IMR-90 (cell line): ENCODE results near the gene PAX3. TPM values are rescaled to one million over a fixed set of nuclear protein-coding genes. Genes with fewer than 3 reads are reported as not detected.

Experiments used
- ATAC-seq: fragments of 200-7000 bp; cut with Tn5 transposase; 2 replicates; pipeline ENCODE4 v1.9.1; 2020; ENCODE audit warnings: low read depth, mild to moderate bottlenecking, moderate library complexity
- BruUV-seq: library from RNA; stranded (reverse); fragments of 400-500 nt; replicated peaks from 2 replicates; lab custom pipeline; 2021; lab: Mats Ljungman, UMichigan
- CTCF ChIA-PET: fragments of 300-600 bp; formaldehyde crosslinking; extraction: SDS; loops from one replicate; lab custom pipeline; 2021; ENCODE audit warnings: antibody characterized with exemption; lab: Yijun Ruan, JAX
- POLR2A ChIA-PET: fragments of 300-600 bp; sonication (Branson Sonifier 250); formaldehyde crosslinking; loops from one replicate; lab custom pipeline; 2022; ENCODE audit warnings: antibody characterized with exemption; ENCODE audit not compliant: unreplicated experiment; lab: Charles Lee
- DNase-seq: peaks from one replicate; pipeline ENCODE4 v3.0.0; 2013
- H2AFZ ChIP-seq: replicated peaks from 2 replicates; pipeline ENCODE3; 2013; ENCODE audit warnings: low read length, mild to moderate bottlenecking; ENCODE audit not compliant: poor library complexity
- H2AK5ac ChIP-seq: 2 replicates; pipeline ENCODE4 v1.6.1; 2013; ENCODE audit warnings: low read depth, low read length, inconsistent platforms
- H2AK9ac ChIP-seq: replicated peaks from 2 replicates; pipeline ENCODE3; 2013; ENCODE audit warnings: mild to moderate bottlenecking, low read depth, low read length, moderate library complexity; ENCODE audit not compliant: poor library complexity
- H2BK120ac ChIP-seq: 2 replicates; pipeline ENCODE4 v1.6.1; 2013; ENCODE audit warnings: low read depth, low read length, inconsistent platforms
- H2BK15ac ChIP-seq: 3 replicates; pipeline ENCODE4 v1.6.1; 2013; ENCODE audit warnings: low read depth, low read length, inconsistent platforms
- H2BK20ac ChIP-seq: 2 replicates; pipeline ENCODE4 v1.6.1; 2013; ENCODE audit warnings: low read depth, mild to moderate bottlenecking, inconsistent platforms, low read length, moderate library complexity
- H2BK5ac ChIP-seq: 2 replicates; pipeline ENCODE4 v1.6.1; 2013; ENCODE audit warnings: mild to moderate bottlenecking, low read depth, low read length, inconsistent platforms; ENCODE audit not compliant: poor library complexity, severe bottlenecking
- H3K14ac ChIP-seq: replicated peaks from 2 replicates; pipeline ENCODE4 v1.6.1; 2013; ENCODE audit warnings: low read depth, low read length, inconsistent platforms
- H3K18ac ChIP-seq: 2 replicates; pipeline ENCODE4 v1.6.1; 2013; ENCODE audit warnings: low read depth, low read length, control low read depth
- H3K23ac ChIP-seq: 2 replicates; pipeline ENCODE4 v1.6.1; 2013; ENCODE audit warnings: low read depth, low read length, inconsistent platforms
- H3K27ac ChIP-seq: 2 replicates; pipeline ENCODE4 v1.5.1; 2013; ENCODE audit warnings: mild to moderate bottlenecking, control low read depth, low read length; ENCODE audit not compliant: insufficient read depth
- H3K27me3 ChIP-seq: 2 replicates; pipeline ENCODE4 v1.6.1; 2013; ENCODE audit warnings: low read length; ENCODE audit not compliant: control insufficient read depth, insufficient read depth
- H3K36me3 ChIP-seq: 2 replicates; pipeline ENCODE4 v1.6.1; 2013; ENCODE audit warnings: low read length, mixed read lengths; ENCODE audit not compliant: control insufficient read depth, insufficient read depth
- H3K4ac ChIP-seq: 2 replicates; pipeline ENCODE4 v1.6.1; 2013; ENCODE audit warnings: low read depth, low read length, inconsistent platforms
- H3K4me1 ChIP-seq: 2 replicates; pipeline ENCODE4 v1.6.1; 2013; ENCODE audit warnings: low read length, mixed read lengths; ENCODE audit not compliant: control insufficient read depth, insufficient read depth
- H3K4me2 ChIP-seq: 2 replicates; pipeline ENCODE4 v1.6.1; 2013; ENCODE audit warnings: low read depth, mild to moderate bottlenecking, control low read depth, low read length, moderate library complexity
- H3K4me3 ChIP-seq: 2 replicates; pipeline ENCODE4 v1.5.1; 2013; ENCODE audit warnings: low read depth, mild to moderate bottlenecking, control low read depth, low read length, moderate library complexity; ENCODE audit not compliant: insufficient read depth
- H3K56ac ChIP-seq: 2 replicates; pipeline ENCODE4 v1.6.1; 2013; ENCODE audit warnings: low read length, inconsistent platforms; ENCODE audit not compliant: insufficient read depth; ENCODE audit errors: extremely low read depth
- H3K79me1 ChIP-seq, 2 experiments: 2 replicates each; pipeline ENCODE4 v1.6.1; 2013; ENCODE audit warnings: low read length in 2 of 2, inconsistent platforms in 1 of 2, low read depth in 1 of 2
- H3K9ac ChIP-seq: 2 replicates; pipeline ENCODE4 v1.6.1; 2013; ENCODE audit warnings: low read depth, low read length, control low read depth
- H3K9me1 ChIP-seq: 2 replicates; pipeline ENCODE4 v1.6.1; 2013; ENCODE audit warnings: low read length, inconsistent platforms; ENCODE audit not compliant: insufficient read depth
- H3K9me3 ChIP-seq: 2 replicates; pipeline ENCODE4 v1.6.1; 2013; ENCODE audit warnings: low read length; ENCODE audit not compliant: control insufficient read depth, insufficient read depth
- H4K20me1 ChIP-seq: 2 replicates; pipeline ENCODE4 v1.6.1; 2013; ENCODE audit warnings: low read length, inconsistent platforms; ENCODE audit not compliant: insufficient read depth
- H4K5ac ChIP-seq: 2 replicates; pipeline ENCODE4 v1.6.1; 2013; ENCODE audit warnings: mild to moderate bottlenecking, low read depth, low read length, control low read depth
- H4K8ac ChIP-seq, 2 experiments: 2 replicates each; pipeline ENCODE4 v1.6.1; 2013; ENCODE audit warnings: low read depth in 2 of 2, low read length in 2 of 2, control low read depth in 1 of 2, inconsistent platforms in 1 of 2
- H4K91ac ChIP-seq: 2 replicates; pipeline ENCODE4 v1.6.1; 2013; ENCODE audit warnings: low read depth, low read length, inconsistent platforms; ENCODE audit not compliant: insufficient read depth
- BHLHE40 ChIP-seq: fragments of 150-350 bp; IDR thresholded peaks from 2 replicates; pipeline ENCODE4 v1.6.1; 2016; ENCODE audit warnings: mild to moderate bottlenecking, low read depth, low read length
- CEBPB ChIP-seq: IDR thresholded peaks from 2 replicates; pipeline ENCODE4 v1.6.1; 2012; ENCODE audit warnings: low read depth, low read length, improper control_type of control experiment
- CHD1 ChIP-seq: IDR thresholded peaks from 2 replicates; pipeline ENCODE4 v1.6.1; 2012; ENCODE audit warnings: low read depth, low read length, improper control_type of control experiment
- FOS ChIP-seq: fragments of 150-350 bp; IDR thresholded peaks from 2 replicates; pipeline ENCODE4 v1.6.1; 2016; ENCODE audit warnings: low read depth, low read length
- MAFK ChIP-seq: IDR thresholded peaks from 2 replicates; pipeline ENCODE4 v1.6.1; 2012; ENCODE audit warnings: low read depth, low read length, improper control_type of control experiment
- MAZ ChIP-seq: IDR thresholded peaks from 2 replicates; pipeline ENCODE4 v1.6.1; 2012; ENCODE audit warnings: low read depth, mild to moderate bottlenecking, low read length, improper control_type of control experiment, moderate library complexity, borderline replicate concordance
- MXI1 ChIP-seq: IDR thresholded peaks from 2 replicates; pipeline ENCODE4 v1.6.1; 2012; ENCODE audit warnings: low read depth, mild to moderate bottlenecking, low read length, moderate library complexity, borderline replicate concordance
- NFE2L2 ChIP-seq: fragments of 150-350 bp; IDR thresholded peaks from 2 replicates; pipeline ENCODE4 v1.6.1; 2016; ENCODE audit warnings: low read depth, mild to moderate bottlenecking, low read length
- RAD21 ChIP-seq: IDR thresholded peaks from 2 replicates; pipeline ENCODE4 v1.6.1; 2012; ENCODE audit warnings: low read length, improper control_type of control experiment
- RCOR1 ChIP-seq: IDR thresholded peaks from 2 replicates; pipeline ENCODE4 v1.6.1; 2012; ENCODE audit warnings: mild to moderate bottlenecking, low read length, improper control_type of control experiment; ENCODE audit not compliant: insufficient replicate concordance
- RFX5 ChIP-seq: IDR thresholded peaks from 2 replicates; pipeline ENCODE4 v1.8.0; 2012; ENCODE audit warnings: low read depth, mild to moderate bottlenecking, low read length, moderate library complexity
- SMC3 ChIP-seq: fragments of 150-350 bp; IDR thresholded peaks from 2 replicates; pipeline ENCODE4 v1.6.1; 2016; ENCODE audit warnings: low read depth, mild to moderate bottlenecking, antibody characterized with exemption, low read length, moderate library complexity
- dilution Hi-C: fragments of 300-500 bp; cut with HindIII; formaldehyde crosslinking; loops from one replicate; pipeline ENCODE4 v1.14.3; 2018; ENCODE audit warnings: low sequenced_read_pairs; ENCODE audit not compliant: unreplicated experiment
- in situ Hi-C: fragments of 300-500 bp; cut with MboI; formaldehyde crosslinking; loops from 3 replicates; pipeline ENCODE4 v1.14.3; 2019; ENCODE audit warnings: low sequenced_read_pairs, inconsistent platforms, mixed read lengths
- intact Hi-C: fragments of 100-400 bp; cut with micrococcal nuclease; formaldehyde crosslinking; loops from 2 replicates; pipeline ENCODE4 v1.10.0; 2022
- polyA plus RNA-seq, 3 experiments: library from polyadenylated mRNA; depleted of rRNA; stranded (reverse); fragments of >200 nt; gene quantifications; 2 replicates each; pipeline ENCODE4 v1.2.3, GENCODE V29; 2012; ENCODE audit warnings: low replicate concordance in 1 of 3
- total RNA-seq: library from RNA; depleted of rRNA; stranded (reverse); fragments of >200 nt; gene quantifications from 2 replicates; pipeline ENCODE4 v1.2.3, GENCODE V29; 2012
- TF ChIP-seq, protein P1 (sequence below): fragments of 150-350 bp; IDR thresholded peaks from 2 replicates; pipeline ENCODE4 v1.6.1; 2016; ENCODE audit warnings: low read depth, mild to moderate bottlenecking, low read length, moderate library complexity, borderline replicate concordance
- TF ChIP-seq, protein P2 (sequence below): conservative IDR thresholded peaks from 2 replicates; pipeline ENCODE4 v1.5.1; 2012; ENCODE audit warnings: mild to moderate bottlenecking, low read depth, low read length, improper control_type of control experiment
- TF ChIP-seq, protein P3 (sequence below): fragments of 150-350 bp; IDR thresholded peaks from 2 replicates; pipeline ENCODE4 v1.6.1; 2017; ENCODE audit warnings: mild to moderate bottlenecking, antibody characterized with exemption, low read length, low read depth

PAX3 gene
- total and polyA plus RNA-seq, 2 of the 4 experiments (the other 2 are of a cell fraction): not detected

DNA sequence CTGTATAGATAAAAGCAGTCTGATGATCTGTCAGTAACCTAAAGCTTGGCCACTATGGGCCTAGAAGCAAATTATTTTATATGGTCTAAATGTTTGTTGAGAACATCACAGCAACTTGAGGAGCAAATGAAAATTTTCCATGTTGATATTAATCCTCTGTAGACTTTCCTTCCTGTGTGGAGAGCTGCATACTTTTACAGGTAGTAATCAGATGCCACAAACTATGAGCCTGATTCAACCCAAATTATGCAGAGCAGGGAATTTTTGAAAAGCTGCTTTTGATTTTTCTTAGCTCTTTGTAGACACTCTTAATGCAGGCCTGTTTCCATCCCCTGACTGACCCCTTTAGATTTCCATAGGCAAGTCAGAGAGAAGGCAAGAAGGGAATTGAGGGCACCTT lies 17.3 kb downstream of the PAX3 start:
- Histone ChIP-seq H2AK5ac (no peak overlapping the region), H3K79me1 (no peaks in the 10 kb centered on the region), H4K91ac (no peak overlapping the region), H3K9ac (no peak overlapping the region), H4K20me1 (no peaks in the 10 kb centered on the region), H2AK9ac (no peak overlapping the region), H3K36me3 (no peaks in the 10 kb centered on the region), H3K9me3 (no peaks in the 10 kb centered on the region), H3K14ac (no peak overlapping the region), H2BK15ac (no peak overlapping the region), H3K18ac (no peak overlapping the region), H3K4me1 (no peaks in the 10 kb centered on the region), H2AFZ (no peak overlapping the region), H3K56ac (no peak overlapping the region), H4K8ac (no peak overlapping the region), H3K4me2 (no peak overlapping the region), H3K27me3 (peaks cover 3% of the 10 kb centered on the region), H4K5ac (no peak overlapping the region), H3K23ac (no peak overlapping the region), H2BK120ac (no peak overlapping the region), H3K4me3 (no peak overlapping the region), H2BK20ac (no peak overlapping the region), H3K4ac (no peak overlapping the region), H2BK5ac (no peak overlapping the region), H3K27ac (no peak overlapping the region), H3K9me1 (no peaks in the 10 kb centered on the region)
- intact Hi-C loops: no loop called here
- ATAC-seq: no peak
- in situ Hi-C loops: no loop called here
- TF ChIP-seq, protein P1, sequence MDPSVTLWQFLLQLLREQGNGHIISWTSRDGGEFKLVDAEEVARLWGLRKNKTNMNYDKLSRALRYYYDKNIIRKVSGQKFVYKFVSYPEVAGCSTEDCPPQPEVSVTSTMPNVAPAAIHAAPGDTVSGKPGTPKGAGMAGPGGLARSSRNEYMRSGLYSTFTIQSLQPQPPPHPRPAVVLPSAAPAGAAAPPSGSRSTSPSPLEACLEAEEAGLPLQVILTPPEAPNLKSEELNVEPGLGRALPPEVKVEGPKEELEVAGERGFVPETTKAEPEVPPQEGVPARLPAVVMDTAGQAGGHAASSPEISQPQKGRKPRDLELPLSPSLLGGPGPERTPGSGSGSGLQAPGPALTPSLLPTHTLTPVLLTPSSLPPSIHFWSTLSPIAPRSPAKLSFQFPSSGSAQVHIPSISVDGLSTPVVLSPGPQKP: no peak
- TF ChIP-seq, protein P2, sequence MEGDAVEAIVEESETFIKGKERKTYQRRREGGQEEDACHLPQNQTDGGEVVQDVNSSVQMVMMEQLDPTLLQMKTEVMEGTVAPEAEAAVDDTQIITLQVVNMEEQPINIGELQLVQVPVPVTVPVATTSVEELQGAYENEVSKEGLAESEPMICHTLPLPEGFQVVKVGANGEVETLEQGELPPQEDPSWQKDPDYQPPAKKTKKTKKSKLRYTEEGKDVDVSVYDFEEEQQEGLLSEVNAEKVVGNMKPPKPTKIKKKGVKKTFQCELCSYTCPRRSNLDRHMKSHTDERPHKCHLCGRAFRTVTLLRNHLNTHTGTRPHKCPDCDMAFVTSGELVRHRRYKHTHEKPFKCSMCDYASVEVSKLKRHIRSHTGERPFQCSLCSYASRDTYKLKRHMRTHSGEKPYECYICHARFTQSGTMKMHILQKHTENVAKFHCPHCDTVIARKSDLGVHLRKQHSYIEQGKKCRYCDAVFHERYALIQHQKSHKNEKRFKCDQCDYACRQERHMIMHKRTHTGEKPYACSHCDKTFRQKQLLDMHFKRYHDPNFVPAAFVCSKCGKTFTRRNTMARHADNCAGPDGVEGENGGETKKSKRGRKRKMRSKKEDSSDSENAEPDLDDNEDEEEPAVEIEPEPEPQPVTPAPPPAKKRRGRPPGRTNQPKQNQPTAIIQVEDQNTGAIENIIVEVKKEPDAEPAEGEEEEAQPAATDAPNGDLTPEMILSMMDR: no peak
- TF ChIP-seq SMC3: no peak
- no peak for TF ChIP-seq RFX5
- no peak for TF ChIP-seq MXI1
- TF ChIP-seq BHLHE40: no peak
- no peak for TF ChIP-seq MAZ
- TF ChIP-seq, protein P3, sequence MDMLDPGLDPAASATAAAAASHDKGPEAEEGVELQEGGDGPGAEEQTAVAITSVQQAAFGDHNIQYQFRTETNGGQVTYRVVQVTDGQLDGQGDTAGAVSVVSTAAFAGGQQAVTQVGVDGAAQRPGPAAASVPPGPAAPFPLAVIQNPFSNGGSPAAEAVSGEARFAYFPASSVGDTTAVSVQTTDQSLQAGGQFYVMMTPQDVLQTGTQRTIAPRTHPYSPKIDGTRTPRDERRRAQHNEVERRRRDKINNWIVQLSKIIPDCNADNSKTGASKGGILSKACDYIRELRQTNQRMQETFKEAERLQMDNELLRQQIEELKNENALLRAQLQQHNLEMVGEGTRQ: no peak
- no peak for TF ChIP-seq CHD1
- TF ChIP-seq NFE2L2: no peak
- no peak for TF ChIP-seq FOS
- no peak for TF ChIP-seq CEBPB
- no peak for TF ChIP-seq MAFK
- TF ChIP-seq RAD21: no peak
- TF ChIP-seq RCOR1: no peak
- ChIA-PET POLR2A (no interaction called here), CTCF (no interaction called here)
- BruUV-seq: no TSS peak
- dilution Hi-C loops: no loop called here
- no peak for DNase-seq
